Measurements from ENCODE around the gene TRIM29. TPM values are rescaled to one million over a fixed set of nuclear protein-coding genes. Genes with fewer than 3 reads are reported as not detected.

The TRIM29 gene
- total RNA-seq, 1 experiment from 2014 or later, result 4.3 TPM

DNA sequence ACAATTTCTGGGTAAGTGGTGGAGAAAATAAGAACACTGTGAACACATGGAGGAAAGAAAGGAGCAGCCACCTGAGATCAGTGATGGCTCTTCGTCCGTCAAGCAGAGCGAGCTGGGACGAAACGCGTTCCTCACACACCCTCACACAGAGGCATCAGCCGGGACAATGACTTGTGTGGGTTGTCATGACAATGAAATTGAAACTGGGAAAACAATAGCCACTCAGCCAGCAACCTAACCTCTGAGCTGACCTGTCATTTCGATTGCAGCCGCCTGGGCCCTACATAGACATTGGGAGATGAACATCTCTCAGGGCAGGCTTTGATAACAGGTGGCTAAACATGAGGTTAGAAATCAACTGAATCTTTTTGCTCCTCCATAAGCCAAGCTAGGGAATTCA is 51.3 kb downstream of the TRIM29 start:
- no peak overlapping the region for H3K27ac Mint-ChIP-seq (ENCODE audit: unreplicated experiment)
- ChIA-PET CTCF (no interaction called here), POLR2A (no interaction called here)
- no peaks in the 10 kb centered on the region for H3K4me1 Mint-ChIP-seq (ENCODE audit: low read depth, unreplicated experiment)
- peaks cover 13% of the 10 kb centered on the region for H3K27me3 Mint-ChIP-seq (ENCODE audit: insufficient read depth, unreplicated experiment)
- peaks cover 14% of the 10 kb centered on the region for H3K36me3 Mint-ChIP-seq (ENCODE audit: insufficient read depth, unreplicated experiment)
- H3K36me3 ChIP-seq (ENCODE audit: control insufficient read depth, insufficient read depth, low read length), result no peaks in the 10 kb centered on the region
- no peaks in the 10 kb centered on the region for H3K27me3 ChIP-seq (replicated peaks; ENCODE audit: control insufficient read depth, insufficient read depth, low read length)
- TF ChIP-seq, protein P1, sequence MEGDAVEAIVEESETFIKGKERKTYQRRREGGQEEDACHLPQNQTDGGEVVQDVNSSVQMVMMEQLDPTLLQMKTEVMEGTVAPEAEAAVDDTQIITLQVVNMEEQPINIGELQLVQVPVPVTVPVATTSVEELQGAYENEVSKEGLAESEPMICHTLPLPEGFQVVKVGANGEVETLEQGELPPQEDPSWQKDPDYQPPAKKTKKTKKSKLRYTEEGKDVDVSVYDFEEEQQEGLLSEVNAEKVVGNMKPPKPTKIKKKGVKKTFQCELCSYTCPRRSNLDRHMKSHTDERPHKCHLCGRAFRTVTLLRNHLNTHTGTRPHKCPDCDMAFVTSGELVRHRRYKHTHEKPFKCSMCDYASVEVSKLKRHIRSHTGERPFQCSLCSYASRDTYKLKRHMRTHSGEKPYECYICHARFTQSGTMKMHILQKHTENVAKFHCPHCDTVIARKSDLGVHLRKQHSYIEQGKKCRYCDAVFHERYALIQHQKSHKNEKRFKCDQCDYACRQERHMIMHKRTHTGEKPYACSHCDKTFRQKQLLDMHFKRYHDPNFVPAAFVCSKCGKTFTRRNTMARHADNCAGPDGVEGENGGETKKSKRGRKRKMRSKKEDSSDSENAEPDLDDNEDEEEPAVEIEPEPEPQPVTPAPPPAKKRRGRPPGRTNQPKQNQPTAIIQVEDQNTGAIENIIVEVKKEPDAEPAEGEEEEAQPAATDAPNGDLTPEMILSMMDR (IDR thresholded peaks at IDR 0.05; ENCODE audit: insufficient read depth in 1 of 2, low read depth in 1 of 2, low read length in 1 of 2, severe bottlenecking in 1 of 2, unreplicated experiment in 1 of 2), result no peak
- H3K4me3 ChIP-seq (ENCODE audit: low read depth, low read length), result no peak overlapping the region
- intact Hi-C loops (cut with micrococcal nuclease; ENCODE audit: unreplicated experiment), result no loop called here
- H3K4me3 Mint-ChIP-seq (ENCODE audit: unreplicated experiment), result no peak overlapping the region
- peaks cover 13% of the 10 kb centered on the region for H3K9me3 ChIP-seq
- no peaks in the 10 kb centered on the region for H3K4me1 ChIP-seq
- no peak for DNase-seq
- peaks cover 13% of the 10 kb centered on the region for H3K9me3 Mint-ChIP-seq (ENCODE audit: unreplicated experiment)
- no TSS peak for BruUV-seq (replicated peaks)

GRCh38 chr11:120079750-120080610 is 57.9 kb downstream of the TRIM29 start:
- ChIA-PET CTCF (interaction anchor here (0.6 to 1.3 kb wide), 7 partner anchors 8 to 438 kb away, joined by 3 to 6 read pairs (median 3); partner anchors contain the start of gene NECTIN1), POLR2A (no interaction called here)
- TF ChIP-seq, protein P1 (IDR thresholded peaks at IDR 0.05; ENCODE audit: insufficient read depth in 1 of 2, low read depth in 1 of 2, low read length in 1 of 2, severe bottlenecking in 1 of 2, unreplicated experiment in 1 of 2), result peak; percentile 47 to 62
- H3K27me3 Mint-ChIP-seq (ENCODE audit: insufficient read depth, unreplicated experiment), result peaks cover 16% of the 10 kb centered on the region
- no peak overlapping the region for H3K27ac Mint-ChIP-seq (ENCODE audit: unreplicated experiment)
- H3K4me1 Mint-ChIP-seq (ENCODE audit: low read depth, unreplicated experiment), result no peaks in the 10 kb centered on the region
- H3K4me3 Mint-ChIP-seq (ENCODE audit: unreplicated experiment), result no peak overlapping the region
- peaks cover 10% of the 10 kb centered on the region for H3K36me3 Mint-ChIP-seq (ENCODE audit: insufficient read depth, unreplicated experiment)
- intact Hi-C loops (cut with micrococcal nuclease; ENCODE audit: unreplicated experiment), result no loop called here
- Histone ChIP-seq H3K36me3 (ENCODE audit: control insufficient read depth, insufficient read depth, low read length) (no peaks in the 10 kb centered on the region), H3K4me3 (ENCODE audit: low read depth, low read length) (no peak overlapping the region), H3K9me3 (peaks cover 13% of the 10 kb centered on the region; the same call in 1 of the 2 replicates), H3K4me1 (no peaks in the 10 kb centered on the region), H3K27me3 (replicated peaks; ENCODE audit: control insufficient read depth, insufficient read depth, low read length) (no peaks in the 10 kb centered on the region)
- BruUV-seq (replicated peaks), result no TSS peak
- peak in 1 of 2 experiments; percentile 36 for DNase-seq
- peaks cover 24% of the 10 kb centered on the region for H3K9me3 Mint-ChIP-seq (ENCODE audit: unreplicated experiment)

DNA sequence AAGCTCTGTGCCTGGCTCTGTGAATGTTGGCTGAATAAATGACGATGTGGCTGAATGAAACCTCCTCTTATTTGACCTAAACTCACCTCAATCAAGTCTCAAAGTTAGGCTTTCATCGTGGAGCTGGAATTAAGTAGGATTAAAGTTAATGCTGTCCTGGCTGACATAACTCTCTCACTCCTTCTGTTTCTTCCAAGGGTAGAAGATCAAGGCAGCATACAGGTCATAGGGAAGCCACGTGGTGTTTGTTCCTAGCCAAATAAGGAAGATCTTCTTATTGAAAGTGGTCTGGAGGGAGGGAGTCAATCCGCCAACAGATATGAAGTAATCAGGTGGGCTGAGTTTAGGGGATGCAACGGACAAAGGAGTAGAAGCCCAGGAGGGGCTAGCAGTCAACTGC is 59.5 kb downstream of the TRIM29 start:
- Histone ChIP-seq H3K4me3 (ENCODE audit: low read depth, low read length) (no peak overlapping the region), H3K27me3 (replicated peaks; ENCODE audit: control insufficient read depth, insufficient read depth, low read length) (no peaks in the 10 kb centered on the region), H3K36me3 (ENCODE audit: control insufficient read depth, insufficient read depth, low read length) (no peaks in the 10 kb centered on the region), H3K4me1 (no peaks in the 10 kb centered on the region), H3K9me3 (peaks cover 13% of the 10 kb centered on the region; the same call in 1 of the 2 replicates)
- Mint-ChIP-seq H3K27me3 (ENCODE audit: insufficient read depth, unreplicated experiment) (peaks cover 16% of the 10 kb centered on the region), H3K4me1 (ENCODE audit: low read depth, unreplicated experiment) (no peaks in the 10 kb centered on the region), H3K4me3 (ENCODE audit: unreplicated experiment) (no peak overlapping the region), H3K9me3 (ENCODE audit: unreplicated experiment) (peaks cover 24% of the 10 kb centered on the region), H3K27ac (ENCODE audit: unreplicated experiment) (no peak overlapping the region), H3K36me3 (ENCODE audit: insufficient read depth, unreplicated experiment) (peaks cover 10% of the 10 kb centered on the region)
- no peak for DNase-seq
- CTCF ChIA-PET, result interaction anchor here (1.0 kb wide), 1 partner anchor 19 kb away, joined by 3 read pairs; no protein-coding TSS in a partner anchor
- no TSS peak for BruUV-seq (replicated peaks)
- intact Hi-C loops (cut with micrococcal nuclease; ENCODE audit: unreplicated experiment), result no loop called here
- POLR2A ChIA-PET, result no interaction called here
- TF ChIP-seq, protein P1 (IDR thresholded peaks at IDR 0.05; ENCODE audit: insufficient read depth in 1 of 2, low read depth in 1 of 2, low read length in 1 of 2, severe bottlenecking in 1 of 2, unreplicated experiment in 1 of 2), result no peak

Data from Caco-2 (cell line).